Breast epithelium (tissue), 3 donors: Measurements from ENCODE around the gene KRTAP10-9.

Experiments
- CTCF ChIP-seq, 3 donors: fragments of 450-650 bp; IDR thresholded peaks; one replicate each; pipeline ENCODE4 v1.5.1; 2016 to 2017; ENCODE audit warnings: antibody characterized with exemption in 3 of 3, mild to moderate bottlenecking in 3 of 3, moderate library complexity in 3 of 3
- POLR2A ChIP-seq: fragments of 450-650 bp; IDR thresholded peaks from one replicate; pipeline ENCODE4 v1.6.1; 2016; ENCODE audit warnings: antibody characterized with exemption, mild to moderate bottlenecking, moderate library complexity
- POLR2AphosphoS5 ChIP-seq, 3 donors: sonication (generic); formaldehyde crosslinking; IDR thresholded peaks; one replicate each; pipeline ENCODE4 v1.6.1; 2017; ENCODE audit warnings: antibody characterized with exemption in 3 of 3

GRCh38 chr21:44590311-44590721, 36.6 kb upstream of the KRTAP10-9 start:
- TF ChIP-seq CTCF (IDR thresholded peaks at IDR 0.05) (no peak), POLR2A (no peak), POLR2AphosphoS5 (IDR thresholded peaks at IDR 0.05) (no peak)
